Measurements from ENCODE around the gene UNC5A.

Gene UNC5A

DNA sequence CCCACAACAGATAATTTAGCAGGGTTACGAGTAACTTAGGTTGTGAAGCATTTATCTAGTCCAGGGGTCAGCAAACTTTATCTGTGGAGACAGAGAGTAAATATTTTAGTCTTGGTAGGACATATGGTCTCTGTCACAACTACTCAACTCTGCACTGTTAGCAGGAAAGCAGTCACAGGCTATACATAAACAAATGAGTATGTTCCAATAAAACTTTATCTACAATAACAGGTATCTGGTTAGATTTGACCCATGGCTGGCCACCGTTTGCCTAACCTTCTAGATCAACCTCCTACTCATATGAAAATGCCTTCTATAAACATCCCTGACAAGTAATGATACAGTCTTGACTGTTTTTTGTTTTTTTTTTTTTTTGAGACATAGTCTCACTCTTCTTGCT is 101.8 kb downstream of the UNC5A start:
- DNase-seq: no peak

DNA sequence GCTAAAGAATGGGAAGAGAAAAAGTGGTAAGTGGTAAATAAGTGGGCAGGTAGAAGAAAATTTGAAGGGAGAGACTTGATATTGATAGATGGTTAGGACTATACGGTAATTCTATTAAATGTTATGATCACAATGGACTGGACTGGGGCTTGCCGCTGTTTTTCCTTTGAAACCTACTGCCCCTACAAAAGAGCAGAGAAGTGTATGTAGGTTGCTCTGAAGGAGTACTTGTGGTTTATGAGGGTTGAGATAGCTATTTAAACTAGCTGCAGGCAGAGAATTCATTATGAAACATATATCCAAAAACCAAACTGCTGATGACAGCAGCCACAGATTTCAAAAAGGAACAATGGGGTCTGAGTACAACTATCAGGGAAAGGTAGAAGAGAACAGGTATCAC is 105.5 kb downstream of the UNC5A start:
- DNase-seq: no peak

DNA sequence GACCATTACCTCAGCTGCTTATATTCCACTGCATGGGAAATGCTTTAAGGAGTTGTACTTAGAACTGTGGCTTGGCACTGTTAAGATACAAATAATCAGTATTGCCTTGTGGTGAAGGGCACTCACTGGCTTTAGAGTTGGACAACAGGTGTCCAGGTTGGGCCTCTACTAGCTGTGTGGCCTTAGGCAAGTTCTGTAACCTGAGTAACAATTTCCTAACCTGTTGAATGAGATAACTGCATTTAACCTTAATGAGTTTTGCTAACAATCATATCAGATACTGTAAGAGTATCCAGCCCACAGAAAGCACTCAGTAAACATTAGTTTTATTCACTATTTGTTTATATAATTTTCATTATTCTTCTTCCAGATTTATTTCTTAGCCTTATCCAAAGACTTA is 106.0 kb downstream of the UNC5A start:
- no peak for DNase-seq

DNA sequence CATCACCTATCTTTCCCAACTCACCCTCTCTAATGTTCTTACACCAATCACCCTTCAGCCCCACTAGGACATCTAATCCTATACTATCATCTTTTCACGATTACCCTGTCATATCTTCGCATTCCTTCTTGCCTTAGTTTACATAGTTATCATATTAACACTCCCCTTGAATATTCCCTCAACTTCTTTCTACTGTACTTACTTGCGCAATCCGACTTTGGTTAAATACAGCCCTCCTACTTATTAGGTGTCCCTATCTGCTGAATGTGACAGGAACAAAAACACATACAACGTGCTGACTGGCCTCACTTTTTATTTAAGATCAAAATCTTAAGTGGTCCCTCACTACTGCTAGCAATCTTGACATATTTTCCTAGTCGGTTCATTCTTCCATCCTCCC is 108.3 kb downstream of the UNC5A start:
- DNase-seq: no peak

DNA sequence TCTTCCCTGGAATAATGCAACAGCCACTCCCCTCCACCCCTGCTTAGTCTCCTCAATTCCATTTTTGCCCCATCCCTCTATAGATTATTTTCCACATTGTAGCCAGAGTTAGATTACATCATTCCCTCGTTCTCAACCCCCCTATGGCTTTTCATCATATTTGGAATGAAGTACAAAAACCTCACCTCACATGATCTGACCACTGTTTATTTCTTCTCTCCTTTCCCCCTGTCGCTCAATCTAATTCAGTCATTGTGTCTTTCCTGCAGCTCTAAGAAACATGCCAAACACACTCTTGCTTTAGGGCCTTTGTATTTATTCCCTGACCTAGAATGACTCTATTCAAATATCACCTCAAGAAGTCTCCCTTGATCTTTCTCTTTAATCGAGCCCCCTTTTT is 111.4 kb downstream of the UNC5A start:
- no peak for DNase-seq

DNA sequence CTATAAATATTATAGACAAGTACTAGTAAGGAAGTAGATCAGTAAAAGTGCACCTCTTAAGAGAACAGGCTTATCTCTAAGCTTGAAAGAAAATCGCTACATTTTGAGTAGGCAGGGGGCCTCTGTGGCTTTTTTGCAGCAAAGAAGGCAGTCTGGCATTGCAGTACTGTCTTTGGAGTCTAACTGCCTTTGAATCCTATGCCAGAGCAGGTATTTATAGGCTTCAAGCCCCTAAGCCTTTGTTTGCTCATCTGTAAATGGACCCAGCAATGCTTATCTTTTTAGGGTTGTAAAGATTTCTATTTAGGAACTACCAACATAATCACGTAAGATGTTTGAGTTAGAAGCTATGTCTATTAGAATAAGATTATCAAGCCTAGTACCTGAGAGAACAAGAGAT is 112.5 kb downstream of the UNC5A start:
- DNase-seq: no peak

DNA sequence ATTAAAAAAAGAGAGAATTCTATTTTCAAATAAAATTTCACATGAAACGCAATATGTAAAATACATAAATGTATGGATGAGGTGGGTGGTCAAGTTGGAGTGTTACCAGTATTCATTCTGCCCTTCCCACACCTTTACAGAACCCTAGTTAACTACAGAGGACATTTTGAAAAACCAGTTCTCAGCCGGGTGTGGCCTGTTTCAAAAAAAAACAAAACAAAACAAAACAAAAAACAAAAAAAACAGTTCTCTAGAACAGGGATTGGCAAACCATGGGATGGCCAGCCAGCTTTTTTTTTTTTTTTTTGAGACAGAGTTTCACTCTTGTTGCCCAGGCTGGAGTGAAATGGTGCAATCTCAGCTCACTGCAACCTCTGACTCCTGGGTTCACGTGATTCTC is 117.2 kb downstream of the UNC5A start:
- DNase-seq: no peak

DNA sequence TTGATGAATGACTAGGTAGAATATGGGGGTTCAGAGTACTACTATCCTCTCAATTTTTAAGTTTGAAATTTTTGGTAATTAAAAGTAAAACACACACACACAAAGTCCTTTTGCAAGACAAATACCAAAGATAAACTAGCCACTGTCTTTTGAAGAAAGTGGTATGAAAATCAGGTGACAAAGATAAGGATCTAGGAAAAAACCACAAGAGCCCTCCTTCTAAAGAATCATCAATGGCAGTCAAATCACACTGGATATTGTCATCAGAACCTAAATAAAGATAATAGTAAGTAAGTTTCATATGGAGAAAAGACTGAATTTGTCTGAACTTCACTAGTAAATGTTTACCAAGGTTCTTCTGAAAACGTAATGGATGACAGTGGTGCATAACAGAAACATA is 119.3 kb downstream of the UNC5A start:
- DNase-seq: no peak

Measured in anterior cingulate cortex (tissue), 58 donors.